Measurements from ENCODE around the gene NPC1. TPM values are rescaled to one million over a fixed set of nuclear protein-coding genes. Genes with fewer than 3 reads are reported as not detected.

The NPC1 gene
- total RNA-seq, 2 donors from 2014 or later: 27.2 to 27.7 TPM

GRCh38 chr18:23506393-23506792 is 79.9 kb downstream of the NPC1 start:
- Histone ChIP-seq H3K4me3 (no peak overlapping the region), H3K36me3 (replicated peaks in 1 of 2; ENCODE audit: insufficient read depth in 1 of 2, low read depth in 2 of 2) (peaks cover 0 to 13% of the 10 kb centered on the region in 2 donors), H3K27ac (no peak overlapping the region), H3K9me3 (no peaks in the 10 kb centered on the region), H3K27me3 (no peaks in the 10 kb centered on the region), H3K4me1 (peaks cover 24% of the 10 kb centered on the region)
- WGBS, 2 donors: 79 to 90% methylated on average over 6 of the region's 6 CpGs
- no peak for DNase-seq
- intact Hi-C loops (cut with DNase I): no loop called here
- no peak for ATAC-seq
- TF ChIP-seq, protein P1, sequence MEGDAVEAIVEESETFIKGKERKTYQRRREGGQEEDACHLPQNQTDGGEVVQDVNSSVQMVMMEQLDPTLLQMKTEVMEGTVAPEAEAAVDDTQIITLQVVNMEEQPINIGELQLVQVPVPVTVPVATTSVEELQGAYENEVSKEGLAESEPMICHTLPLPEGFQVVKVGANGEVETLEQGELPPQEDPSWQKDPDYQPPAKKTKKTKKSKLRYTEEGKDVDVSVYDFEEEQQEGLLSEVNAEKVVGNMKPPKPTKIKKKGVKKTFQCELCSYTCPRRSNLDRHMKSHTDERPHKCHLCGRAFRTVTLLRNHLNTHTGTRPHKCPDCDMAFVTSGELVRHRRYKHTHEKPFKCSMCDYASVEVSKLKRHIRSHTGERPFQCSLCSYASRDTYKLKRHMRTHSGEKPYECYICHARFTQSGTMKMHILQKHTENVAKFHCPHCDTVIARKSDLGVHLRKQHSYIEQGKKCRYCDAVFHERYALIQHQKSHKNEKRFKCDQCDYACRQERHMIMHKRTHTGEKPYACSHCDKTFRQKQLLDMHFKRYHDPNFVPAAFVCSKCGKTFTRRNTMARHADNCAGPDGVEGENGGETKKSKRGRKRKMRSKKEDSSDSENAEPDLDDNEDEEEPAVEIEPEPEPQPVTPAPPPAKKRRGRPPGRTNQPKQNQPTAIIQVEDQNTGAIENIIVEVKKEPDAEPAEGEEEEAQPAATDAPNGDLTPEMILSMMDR (IDR thresholded peaks at IDR 0.05): no peak
- no peak for TF ChIP-seq POLR2A (IDR thresholded peaks at IDR 0.05)

GRCh38 chr18:23504720-23505119 is 81.6 kb downstream of the NPC1 start:
- Histone ChIP-seq H3K27ac (peak overlapping the region in 3 of 4 donors; percentile 46 to 94 (median 73)), H3K4me3 (no peak overlapping the region), H3K9me3 (no peaks in the 10 kb centered on the region), H3K27me3 (no peaks in the 10 kb centered on the region), H3K4me1 (peaks cover 24% of the 10 kb centered on the region), H3K36me3 (replicated peaks in 1 of 2; ENCODE audit: insufficient read depth in 1 of 2, low read depth in 2 of 2) (peaks cover 0 to under 1% of the 10 kb centered on the region in 2 donors)
- no peak for ATAC-seq
- WGBS, 2 donors: 14 to 25% methylated on average over 3 of the region's 3 CpGs
- TF ChIP-seq, protein P1 (IDR thresholded peaks at IDR 0.05): no peak
- TF ChIP-seq POLR2A (IDR thresholded peaks at IDR 0.05): no peak
- intact Hi-C loops (cut with DNase I): no loop called here
- peak in 1 of 4 donors; percentile 26 for DNase-seq

- H3K36me3 ChIP-seq (replicated peaks in 1 of 2; ENCODE audit: insufficient read depth in 1 of 2, low read depth in 2 of 2): no peaks in the 10 kb centered on the region
- intact Hi-C loops (cut with DNase I): no loop called here
- H3K27me3 ChIP-seq: no peaks in the 10 kb centered on the region
- H3K27ac ChIP-seq: peak overlapping the region in 3 of 4 donors; percentile 73 to 94 (median 92)
- no peak for DNase-seq
- ATAC-seq: no peak
- H3K4me1 ChIP-seq: peaks cover 24% of the 10 kb centered on the region
- peak overlapping the region; percentile 86 to 98 for H3K4me3 ChIP-seq
- H3K9me3 ChIP-seq: no peaks in the 10 kb centered on the region
- no peak for TF ChIP-seq POLR2A (IDR thresholded peaks at IDR 0.05)
- TF ChIP-seq, protein P1 (IDR thresholded peaks at IDR 0.05): no peak
- 0 to 1% methylated on average over 20 to 21 of the region's 21 CpGs for WGBS, 2 donors
These were observed 82.4 kb downstream of the NPC1 start for GRCh38 chr18:23503963-23504344.

DNA sequence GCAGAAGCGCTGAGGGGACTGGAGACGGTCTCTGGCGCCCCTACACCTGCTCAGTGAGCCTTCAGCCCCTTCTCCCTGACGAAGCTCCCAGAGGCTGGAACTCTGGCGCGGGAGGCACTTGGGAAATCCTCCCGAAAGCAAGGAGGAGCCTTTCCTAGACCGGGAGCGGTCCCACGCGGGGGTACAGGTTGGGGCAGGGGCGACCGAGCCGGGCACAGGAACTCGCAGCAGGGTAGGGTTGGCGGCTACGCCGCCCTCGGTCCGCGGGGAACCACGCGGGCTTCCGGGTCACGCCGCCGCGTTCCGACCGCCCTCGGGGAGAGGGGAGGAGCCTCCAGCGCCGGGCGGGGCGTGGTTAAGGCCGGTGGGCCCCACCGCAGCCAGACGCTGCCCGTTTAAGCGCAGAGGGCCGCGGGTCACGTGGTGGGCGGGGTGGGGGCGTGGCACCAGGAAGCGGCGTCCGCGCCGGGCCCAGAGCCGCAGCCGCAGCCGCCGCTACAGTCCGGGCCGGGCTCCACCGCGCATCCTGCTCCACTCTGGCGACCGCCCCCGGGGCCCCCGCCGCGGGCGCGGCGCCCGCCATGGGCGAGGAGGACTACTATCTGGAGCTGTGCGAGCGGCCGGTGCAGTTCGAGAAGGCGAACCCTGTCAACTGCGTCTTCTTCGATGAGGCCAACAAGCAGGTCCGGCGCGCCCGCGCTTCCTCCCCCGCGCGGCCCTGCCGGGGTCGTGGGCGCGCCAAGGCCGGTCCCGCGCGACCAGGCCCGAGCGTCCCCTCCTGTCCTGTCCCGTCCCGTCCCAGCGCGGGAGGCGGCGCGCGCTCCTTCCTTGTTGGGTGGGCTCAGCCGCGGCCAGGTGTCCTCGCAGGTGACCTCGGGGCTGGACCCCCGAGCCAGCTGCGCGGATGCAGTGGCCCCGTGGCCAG is 83.0 kb downstream of the NPC1 start, which contains the start of gene RMC1:
RMC1 (plus strand) TSS at position 474 of the 925 bp plus-strand sequence; CDS start at position 582, 108 bp downstream.
- H3K27ac ChIP-seq: peak within 1 kb of the TSS; percentile 73 to 94 (median 85)
- peak; percentile 97 for ATAC-seq
- no peaks in the 10 kb centered on the region for H3K27me3 ChIP-seq
- no peaks in the 10 kb centered on the region for H3K9me3 ChIP-seq
- WGBS, 2 donors: 0% methylated on average over 4 to 95 of the region's 110 CpGs
- H3K4me1 ChIP-seq: peaks cover 24% of the 10 kb centered on the region
- no peaks in the 10 kb centered on the region for H3K36me3 ChIP-seq (replicated peaks in 1 of 2; ENCODE audit: insufficient read depth in 1 of 2, low read depth in 2 of 2)
- peak within 1 kb of the TSS; percentile 86 to 98 for H3K4me3 ChIP-seq
- intact Hi-C loops (cut with DNase I): no loop called here
- DNase-seq: peak; percentile 95 to 98 (median 96)
- TF ChIP-seq POLR2A (IDR thresholded peaks at IDR 0.05): peak; percentile 80 to 95 (median 93)
- TF ChIP-seq, protein P1 (IDR thresholded peaks at IDR 0.05): peak in 4 of 7 experiments; percentile 23 to 31 (median 26)

Data from body of pancreas (tissue), 4 donors.